Muscle of back (tissue), 11 donors: ENCODE results near the gene PFKFB2. TPM values are rescaled to one million over a fixed set of nuclear protein-coding genes. Genes with fewer than 3 reads are reported as not detected.

Source experiments
- DNase-seq, 3 donors: peaks; one replicate each; pipeline versions ENCODE4 v3.0.0 to v3.0.0-alpha.2; 2013
- polyA plus RNA-seq, 10 donors: library from polyadenylated mRNA; unstranded; fragments of 120-200 nt; gene quantifications; one replicate each; pipeline ENCODE4 v1.2.1, GENCODE V29; 2013; ENCODE audit not compliant: insufficient read length in 10 of 10

Gene PFKFB2
- polyA plus RNA-seq, 10 donors = 4.5 to 8.8 (median 7.0) TPM

DNA sequence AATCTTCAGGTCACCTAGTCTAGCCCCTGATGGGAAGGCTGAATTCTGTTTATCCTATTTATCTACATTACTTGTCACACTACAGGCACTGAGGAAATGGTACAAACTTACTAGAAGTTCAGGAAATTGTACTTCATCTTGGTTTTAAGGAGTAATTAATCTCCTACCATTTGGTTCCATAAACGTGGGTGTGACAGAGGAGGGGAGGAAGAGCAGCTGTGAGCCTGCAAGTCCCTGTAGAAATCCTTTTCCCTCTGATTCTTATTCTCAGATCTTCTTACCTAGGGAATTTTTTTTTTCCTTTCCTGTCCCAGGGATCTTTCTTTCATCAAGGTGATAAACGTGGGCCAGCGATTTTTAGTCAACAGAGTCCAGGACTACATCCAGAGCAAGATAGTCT, 14.1 kb downstream of the PFKFB2 start:
- DNase-seq = no peak

- no peak for DNase-seq
Measured at GRCh38 chr1:207067665-207068064, 14.6 kb downstream of the PFKFB2 start.

- DNase-seq = no peak
Measured at GRCh38 chr1:207069061-207069460, 16.0 kb downstream of the PFKFB2 start.

- DNase-seq = no peak
Measured at GRCh38 chr1:207069858-207070506, 16.9 kb downstream of the PFKFB2 start.

DNA sequence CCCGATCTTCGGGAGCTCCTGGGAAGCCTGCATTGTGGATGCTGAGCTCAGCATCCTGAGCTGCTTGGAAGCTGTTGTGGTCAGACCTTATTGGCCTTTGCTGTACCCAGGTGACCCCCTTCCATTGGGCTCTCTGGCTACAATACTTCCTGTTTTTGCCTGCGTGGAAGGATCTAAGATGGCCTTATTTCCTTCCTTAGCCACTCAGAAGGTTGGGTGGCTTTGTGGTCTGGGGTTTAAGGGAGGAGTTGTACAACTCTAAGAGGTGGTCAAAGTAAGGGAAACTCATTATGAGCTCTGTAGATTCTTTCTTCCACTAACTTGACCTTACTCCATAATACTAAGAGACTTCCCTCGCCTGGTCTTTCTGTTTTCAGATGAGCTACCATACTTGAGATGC, 17.7 kb downstream of the PFKFB2 start:
- DNase-seq = no peak

GRCh38 chr1:207071426-207071825, 18.4 kb downstream of the PFKFB2 start:
- no peak for DNase-seq

DNA sequence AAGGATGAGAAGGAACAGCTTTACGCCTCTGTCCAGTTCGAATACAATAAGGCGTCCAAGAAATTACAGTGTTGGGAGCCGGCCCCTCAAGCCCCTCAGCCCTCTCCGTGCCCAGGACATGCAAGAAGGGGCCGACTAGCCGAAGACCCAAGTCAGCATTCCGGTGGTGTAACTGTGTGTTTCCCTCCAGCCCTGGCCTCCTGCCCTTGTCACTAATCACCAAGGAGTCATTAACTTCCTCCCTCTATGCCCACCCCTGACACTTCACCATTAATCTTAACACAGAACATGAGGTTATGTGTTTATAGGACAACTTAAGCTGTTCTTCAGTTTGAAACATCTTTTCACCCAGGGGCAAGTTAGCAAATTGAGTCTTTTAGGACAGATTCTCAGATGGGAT, 19.2 kb downstream of the PFKFB2 start:
- no peak for DNase-seq

DNA sequence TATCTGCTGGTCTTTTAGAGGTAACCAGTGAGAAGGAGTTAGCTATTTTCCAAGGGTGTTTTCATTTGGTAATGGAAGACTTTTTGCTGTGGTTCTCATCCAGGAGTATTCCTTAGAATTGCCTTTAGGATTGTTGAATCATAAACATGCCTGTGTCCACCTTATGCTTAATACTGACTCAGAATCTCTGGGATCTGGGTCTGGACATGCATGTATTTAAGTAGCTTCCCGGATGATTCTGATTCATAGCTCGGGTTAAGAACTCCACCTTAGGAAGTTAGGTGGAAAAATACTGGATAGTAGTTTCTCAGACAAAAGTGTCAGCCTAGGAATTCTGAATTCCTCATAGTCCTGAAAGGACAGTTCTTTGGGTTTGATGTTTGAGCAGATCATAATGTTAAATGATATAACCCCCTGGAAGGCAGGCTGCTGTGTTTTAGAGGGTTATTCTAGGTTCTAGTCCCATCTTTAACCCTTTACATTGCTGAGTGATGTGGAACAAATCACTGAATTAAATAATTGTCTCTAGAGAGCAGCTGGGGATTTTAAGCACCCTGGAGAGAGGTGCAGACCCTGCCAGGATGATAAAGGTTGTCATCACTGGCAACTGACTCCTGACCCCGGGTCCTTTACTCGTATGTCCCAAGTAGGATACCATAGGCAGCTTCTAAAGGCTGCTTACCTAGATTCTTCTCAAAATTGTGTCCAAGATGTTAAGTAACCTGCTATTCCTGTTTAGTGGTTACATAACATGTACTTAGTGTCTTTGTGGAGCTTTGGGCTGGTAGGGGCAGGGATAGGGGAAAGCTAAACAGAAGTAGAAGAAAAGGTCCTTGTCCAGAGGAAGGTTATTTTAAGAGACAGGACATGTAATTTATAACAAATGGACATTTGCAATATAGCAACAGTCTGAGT, 21.1 kb downstream of the PFKFB2 start:
- DNase-seq = no peak

DNA sequence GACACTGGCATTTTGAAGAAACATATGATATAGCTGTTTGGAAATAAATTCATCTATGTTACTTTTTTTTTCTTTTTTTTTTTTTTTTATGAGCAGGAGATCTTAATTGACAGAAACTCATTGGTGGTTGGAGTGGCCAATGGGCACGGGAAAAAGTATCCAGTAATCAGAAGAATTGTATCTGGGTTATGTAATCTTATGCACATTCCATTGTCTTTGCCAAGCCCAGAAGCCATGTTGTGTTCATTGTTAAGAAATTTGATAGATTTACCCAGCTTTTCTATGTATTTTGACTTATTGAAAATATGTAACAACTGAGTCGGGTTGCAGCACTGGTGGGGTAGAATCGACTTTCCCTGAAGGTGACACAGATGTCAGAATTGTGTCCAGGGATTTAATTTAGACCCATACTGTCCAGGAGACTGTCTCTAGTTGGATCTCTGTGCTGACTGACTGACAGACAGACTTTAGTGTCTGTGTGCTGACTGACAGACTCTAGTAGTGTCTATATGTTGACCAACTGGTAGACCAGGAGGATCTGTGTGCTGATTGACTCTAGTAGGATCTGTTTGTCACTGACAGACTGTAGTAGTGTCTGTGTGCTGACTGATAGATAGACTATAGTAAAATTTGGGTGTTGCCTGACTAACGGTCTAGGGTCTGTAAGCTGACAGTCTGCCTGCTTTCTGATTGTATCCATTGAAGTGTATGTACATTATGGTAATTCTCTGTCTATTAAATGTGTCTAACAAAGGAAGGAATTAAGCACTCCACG, 23.3 kb downstream of the PFKFB2 start:
- no peak for DNase-seq

GRCh38 chr1:207077012-207077411, 23.9 kb downstream of the PFKFB2 start:
- DNase-seq = no peak

DNA sequence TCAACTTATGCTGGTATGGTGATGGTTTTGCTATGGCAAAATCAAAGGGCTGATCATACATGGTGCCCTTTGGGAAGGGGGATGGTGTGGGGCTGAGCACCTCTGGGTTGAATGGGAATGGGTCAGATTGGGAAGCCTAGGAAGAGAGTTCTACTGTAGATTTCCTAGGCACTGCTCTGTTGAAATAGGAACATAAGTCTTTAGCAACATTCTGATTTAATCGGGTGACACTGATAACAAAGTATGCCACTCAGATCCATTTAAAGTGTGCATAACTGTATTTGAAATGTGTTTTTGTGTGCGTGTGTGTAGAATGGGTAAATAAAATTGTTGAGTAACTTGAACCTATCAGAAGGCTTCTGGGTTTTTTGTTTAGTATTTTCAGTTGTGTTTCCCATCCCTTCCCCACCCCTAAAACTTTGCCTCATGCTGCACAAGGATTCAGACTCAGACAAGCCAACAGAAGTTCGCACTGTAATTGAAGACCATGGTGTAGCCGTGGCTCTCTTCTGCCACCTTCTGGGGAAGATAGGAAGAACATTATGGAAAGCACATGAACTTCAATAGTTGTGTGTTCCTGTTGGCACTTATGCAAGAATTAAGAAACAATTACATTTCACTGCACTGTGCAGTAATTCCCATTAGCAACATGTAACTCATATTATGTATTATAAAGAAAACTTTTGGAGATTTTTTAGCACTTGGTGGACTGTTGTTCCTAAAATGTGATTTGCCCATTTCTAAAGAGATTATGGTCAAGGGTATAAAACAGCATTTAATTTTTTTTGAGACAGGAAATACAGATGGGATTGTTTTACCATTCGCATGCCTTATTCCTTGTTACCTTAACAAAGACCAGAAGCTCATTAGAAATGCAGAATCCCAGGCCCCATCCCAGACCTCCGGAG, 24.6 kb downstream of the PFKFB2 start:
- DNase-seq = peak; percentile 70 to 88 (median 84)

- no peak for DNase-seq
Measured at GRCh38 chr1:207078578-207079132, 25.6 kb downstream of the PFKFB2 start.

- DNase-seq = no peak
Measured at GRCh38 chr1:207079706-207080241, 26.7 kb downstream of the PFKFB2 start.

DNA sequence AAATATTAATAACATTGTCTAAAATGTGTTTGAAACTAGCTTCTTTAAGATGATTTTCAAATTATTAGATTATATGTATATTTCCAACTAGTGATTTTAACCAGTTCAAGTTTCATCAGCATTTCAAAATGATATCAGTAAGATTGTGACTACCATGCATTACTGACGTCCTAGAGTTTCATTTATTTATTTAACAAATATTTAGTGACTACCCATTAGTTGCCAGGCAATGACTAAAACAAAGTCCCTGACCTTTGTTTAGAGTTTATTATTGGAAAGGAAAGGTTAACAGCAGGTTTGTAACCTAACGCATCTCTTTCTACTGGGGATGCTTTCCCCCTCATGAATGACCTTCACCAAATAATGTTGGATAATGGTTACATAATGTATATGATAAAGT, 28.0 kb downstream of the PFKFB2 start:
- DNase-seq = no peak

- DNase-seq = no peak
Measured at GRCh38 chr1:207081806-207082205, 28.7 kb downstream of the PFKFB2 start.

DNA sequence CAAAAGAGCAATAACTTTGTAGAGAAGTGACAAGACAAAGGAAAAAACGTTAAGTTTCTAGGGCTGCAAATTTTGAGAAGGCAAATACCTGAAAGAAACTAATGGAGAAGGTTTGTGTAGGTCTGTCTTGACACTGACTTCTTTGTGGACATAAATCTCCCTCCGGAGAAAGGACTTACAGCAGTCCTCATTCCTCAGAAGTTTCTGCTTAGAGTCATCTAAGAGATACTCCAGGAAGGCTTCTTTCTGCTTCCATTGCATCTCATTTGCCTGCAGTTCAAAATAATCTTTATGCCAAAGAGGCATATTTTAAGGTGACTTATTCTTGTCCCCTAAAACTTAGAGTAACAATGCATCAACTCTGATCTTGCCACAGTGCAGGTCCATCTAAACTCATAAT, 31.2 kb downstream of the PFKFB2 start:
- no peak for DNase-seq

DNA sequence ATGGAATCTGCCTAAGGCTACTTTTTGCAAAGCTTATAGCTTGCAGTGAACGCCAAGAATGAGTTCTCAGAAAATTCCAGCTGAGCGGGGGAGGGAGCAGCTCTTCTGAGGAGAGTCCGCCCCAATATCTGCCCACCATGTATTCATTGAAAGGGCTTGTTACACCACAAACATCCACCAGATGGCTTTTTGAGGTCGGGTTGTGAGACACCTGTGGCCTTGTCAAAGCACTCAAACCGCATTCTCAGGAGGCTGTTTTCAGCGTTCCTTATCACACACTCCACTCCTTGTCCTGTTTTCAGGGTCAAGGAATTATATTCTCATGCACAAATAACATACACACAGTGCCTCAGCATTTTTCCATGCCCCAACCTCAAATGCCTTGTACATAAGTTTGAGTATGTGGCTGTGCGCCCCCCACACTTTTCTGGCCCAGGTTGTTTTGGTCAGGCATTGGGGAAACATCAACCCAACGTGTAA, 31.7 kb downstream of the PFKFB2 start:
- peak; percentile 34 to 74 (median 55) for DNase-seq

DNA sequence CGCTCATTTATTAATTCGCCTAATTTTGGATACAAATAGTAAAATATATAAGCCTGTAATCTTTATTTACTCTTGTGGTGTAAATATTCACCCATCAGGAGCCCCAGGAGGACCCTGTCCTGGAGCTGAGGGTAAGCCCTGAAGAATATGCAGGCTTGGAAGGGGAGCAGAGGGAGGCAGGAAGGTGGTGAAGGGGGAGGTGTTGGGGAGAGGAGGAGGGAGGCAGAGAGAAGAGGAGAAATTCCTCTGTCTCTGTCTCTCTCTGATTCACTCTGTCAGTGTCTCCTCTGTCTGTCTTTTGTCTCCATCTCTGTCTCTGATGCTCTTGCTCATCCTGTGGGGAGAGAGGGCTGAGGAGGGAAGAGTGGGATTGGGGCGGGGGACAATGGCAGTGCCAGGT, 32.8 kb downstream of the PFKFB2 start:
- no peak for DNase-seq

DNA sequence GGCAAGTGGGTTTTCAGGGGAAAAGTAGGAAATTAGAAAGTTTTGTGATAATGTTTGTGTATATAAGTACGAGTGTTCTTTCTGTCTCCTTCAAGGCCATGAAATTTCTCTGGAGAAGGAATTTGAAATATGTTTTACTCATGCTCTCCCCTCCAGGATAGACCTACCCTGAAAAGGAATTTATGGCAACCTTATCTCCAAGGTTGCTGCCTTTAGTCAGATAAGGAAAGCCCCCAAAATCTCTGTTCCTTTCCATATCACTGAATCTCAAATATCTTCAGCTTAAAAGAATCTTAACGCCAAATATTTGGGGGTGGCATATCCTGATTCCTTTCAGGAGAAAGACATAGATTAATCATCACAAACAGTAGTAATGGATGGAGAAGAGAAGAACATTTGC, 35.1 kb downstream of the PFKFB2 start:
- no peak for DNase-seq
